Stimulated activated naive CD4-positive, alpha-beta T cell (primary cell): ENCODE data around the gene SCLY.

ENCODE experiments used
- DNase-seq, 6 experiments: peaks; one replicate each; lab custom pipeline; 2025; lab: John Stamatoyannopoulos, UW

Gene SCLY

DNA sequence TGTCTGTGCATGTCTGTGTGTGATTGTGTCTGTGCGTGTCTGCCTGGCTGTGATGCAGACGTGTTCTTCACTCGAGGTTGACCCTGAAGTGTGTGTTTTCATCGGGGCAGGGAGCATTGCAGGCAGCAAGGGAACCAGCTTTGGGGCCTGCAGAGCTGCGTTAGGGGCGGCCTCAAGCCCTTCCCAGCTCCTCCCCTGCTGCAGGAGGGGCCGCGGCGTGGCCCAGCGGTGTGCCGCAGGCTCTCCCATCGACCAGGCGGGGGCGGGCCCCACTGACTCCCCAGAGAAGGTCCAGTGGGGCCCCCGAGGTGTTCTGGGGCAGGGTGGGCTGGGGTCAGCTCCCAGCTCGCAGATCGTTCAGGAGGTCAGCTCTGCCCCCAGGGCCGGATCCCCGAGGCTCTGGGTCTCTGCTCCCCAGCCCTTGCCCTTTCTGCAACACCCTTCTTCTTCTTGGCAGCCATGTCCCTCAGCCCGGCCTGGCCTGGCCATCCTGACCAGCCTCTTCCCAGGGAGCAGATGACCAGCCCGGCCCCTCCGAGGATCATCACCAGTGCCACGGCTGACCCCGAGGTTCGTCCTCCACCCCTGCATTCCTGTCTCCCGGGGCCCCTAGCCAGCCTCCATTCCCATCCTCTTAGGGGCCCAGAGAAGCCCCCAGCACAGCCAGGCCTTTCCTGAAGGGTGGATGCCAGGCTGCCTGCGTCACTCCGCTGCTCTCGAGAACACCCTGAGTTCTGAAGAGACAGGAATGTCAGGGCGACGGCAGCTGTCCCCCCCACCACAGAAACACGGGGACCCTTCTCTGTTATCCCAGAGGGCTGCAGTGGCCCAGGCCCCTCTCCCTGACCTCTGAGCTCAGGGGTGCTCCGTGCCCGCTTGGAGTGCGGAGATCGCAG, 66.6 kb downstream of the SCLY start:
- no peak for DNase-seq

DNA sequence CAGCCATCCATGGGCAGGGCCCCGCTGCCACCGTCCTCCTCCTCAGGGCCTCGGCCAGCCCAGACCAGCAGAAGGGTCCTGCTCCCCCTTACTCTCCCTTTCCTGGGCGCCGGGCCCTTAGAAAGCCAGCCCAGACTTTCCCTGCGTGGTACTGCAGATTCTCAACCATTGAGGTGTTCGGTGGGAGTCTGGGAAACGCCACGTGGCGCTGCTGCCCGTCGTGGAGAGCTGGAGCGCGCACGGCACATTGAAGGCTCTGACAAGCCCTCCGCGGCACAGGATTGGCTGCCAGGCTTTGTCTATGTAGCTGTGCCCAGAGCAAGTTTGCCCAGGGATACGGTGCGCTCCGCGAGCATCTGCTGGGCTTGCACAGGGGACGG, 67.2 kb downstream of the SCLY start:
- no peak for DNase-seq

DNA sequence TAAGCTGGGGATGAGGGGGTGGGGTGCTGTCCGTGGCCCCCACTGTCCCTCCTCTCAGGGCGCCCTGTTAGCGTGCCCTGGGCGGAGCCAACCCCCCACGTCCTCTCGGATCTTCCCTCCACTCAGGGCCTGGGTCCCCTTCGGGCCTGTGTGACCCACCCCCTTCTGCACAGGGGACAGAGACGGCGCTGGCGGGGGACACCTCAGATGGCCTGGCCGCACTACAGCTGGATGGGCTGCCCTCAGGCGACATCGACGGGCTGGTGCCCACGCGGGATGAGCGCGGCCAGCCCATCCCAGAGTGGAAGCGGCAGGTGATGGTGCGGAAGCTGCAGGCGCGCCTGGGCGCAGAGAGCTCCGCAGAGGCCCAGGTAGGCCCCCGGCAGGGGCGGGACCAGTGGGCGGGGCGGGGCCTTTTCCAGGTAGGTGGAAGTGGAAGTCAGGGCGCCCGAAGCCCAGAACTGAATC, 67.8 kb downstream of the SCLY start:
- DNase-seq = no peak

DNA sequence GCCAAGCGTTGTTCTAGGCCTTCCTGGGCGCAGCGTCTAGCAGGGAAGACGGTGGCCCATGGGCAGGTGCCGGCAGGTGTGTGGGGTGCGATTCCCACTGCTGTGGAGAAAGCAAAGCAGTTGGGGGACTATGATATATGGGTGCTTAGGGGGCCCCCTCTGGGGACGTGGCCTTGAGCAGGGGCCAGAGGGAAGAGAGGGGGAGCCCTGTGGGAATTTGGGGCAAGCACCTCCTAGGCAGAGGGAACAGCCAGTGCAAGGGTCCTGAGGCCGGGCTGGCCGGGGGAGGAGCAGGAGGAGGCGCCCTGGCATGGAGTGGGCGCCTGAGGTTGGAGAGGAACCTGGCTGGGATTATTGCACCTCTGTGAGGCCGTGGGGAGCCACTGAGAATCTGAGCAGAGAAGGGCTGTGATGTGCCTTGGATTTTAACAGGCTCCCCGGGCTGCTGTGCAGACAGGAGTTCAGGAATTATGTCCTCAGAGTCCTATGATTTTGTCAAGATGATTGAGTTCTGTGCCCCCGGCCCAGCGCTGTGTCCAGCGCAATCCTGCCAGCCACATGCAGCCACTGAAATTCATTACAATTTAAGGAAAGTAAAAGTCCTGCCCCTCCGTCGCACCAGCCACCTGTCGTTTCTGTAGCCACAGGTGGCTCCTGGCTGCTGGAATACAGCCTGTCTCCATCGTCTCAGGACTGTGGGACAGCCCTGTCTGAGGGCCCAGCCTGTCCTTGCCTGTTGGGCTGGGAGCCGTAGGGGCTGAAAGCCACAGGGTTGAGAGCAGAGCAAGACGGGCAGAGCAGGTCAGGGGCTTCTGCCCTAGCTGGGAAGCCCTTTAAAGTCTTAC, 68.6 kb downstream of the SCLY start:
- no peak for DNase-seq

DNA sequence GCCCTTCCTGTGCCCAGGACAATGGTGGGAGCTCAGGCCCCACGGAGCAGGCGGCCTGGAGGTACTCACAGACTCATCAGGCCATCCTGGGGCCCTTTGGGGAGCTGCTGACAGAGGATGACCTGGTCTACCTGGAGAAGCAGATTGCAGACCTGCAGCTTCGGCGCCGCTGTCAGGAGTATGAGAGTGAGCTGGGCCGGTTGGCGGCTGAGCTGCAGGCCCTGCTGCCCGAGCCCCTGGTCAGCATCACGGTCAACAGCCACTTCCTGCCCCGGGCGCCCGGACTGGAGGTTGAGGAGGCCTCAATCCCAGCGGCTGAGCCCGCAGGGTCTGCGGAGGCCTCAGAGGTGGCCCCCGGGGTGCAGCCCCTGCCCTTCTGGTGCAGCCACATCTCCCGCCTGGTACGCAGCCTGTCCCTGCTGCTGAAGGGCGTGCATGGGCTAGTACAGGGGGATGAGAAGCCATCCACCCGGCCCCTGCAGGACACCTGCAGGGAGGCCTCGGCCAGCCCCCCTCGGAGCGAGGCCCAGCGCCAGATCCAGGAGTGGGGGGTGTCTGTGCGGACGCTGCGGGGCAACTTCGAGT, 69.4 kb downstream of the SCLY start:
- DNase-seq = no peak

DNA sequence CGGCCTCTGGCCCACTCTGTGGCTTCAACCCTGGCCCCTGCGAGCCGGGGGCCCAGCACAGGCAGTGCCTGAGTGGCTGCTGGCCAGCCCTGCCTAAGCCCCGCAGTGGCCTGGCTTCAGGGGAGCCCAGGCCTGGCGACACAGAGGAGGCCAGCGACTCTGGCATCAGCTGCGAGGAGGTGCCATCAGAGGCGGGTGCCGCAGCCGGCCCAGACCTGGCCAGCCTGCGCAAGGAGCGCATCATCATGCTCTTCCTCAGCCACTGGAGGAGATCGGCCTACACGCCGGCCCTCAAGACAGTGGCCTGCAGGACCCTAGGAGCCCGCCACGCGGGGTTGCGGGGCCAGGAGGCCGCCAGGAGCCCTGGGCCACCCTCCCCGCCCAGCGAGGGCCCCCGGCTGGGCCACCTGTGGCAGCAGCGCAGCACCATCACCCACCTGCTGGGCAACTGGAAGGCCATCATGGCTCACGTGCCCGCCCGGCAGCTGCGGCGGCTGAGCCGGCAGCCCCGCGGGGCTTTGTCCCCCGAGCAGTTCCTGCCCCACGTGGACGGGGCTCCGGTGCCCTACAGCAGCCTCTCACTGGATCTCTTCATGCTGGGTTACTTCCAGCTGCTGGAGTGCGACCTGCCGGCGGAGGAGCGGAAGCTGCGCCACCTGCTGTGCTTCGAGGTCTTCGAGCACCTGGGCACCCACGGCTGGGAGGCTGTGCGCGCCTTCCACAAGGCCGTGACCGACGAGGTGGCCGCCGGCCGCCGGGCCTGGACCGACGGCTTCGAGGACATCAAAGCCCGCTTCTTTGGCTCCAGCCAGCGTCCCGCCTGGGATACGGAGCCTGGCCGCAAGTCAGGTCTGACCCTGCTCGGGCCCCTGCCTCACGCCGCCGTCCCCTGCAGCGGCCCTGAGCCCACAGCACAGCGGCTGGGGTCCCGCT, 70.2 kb downstream of the SCLY start:
- no peak for DNase-seq

DNA sequence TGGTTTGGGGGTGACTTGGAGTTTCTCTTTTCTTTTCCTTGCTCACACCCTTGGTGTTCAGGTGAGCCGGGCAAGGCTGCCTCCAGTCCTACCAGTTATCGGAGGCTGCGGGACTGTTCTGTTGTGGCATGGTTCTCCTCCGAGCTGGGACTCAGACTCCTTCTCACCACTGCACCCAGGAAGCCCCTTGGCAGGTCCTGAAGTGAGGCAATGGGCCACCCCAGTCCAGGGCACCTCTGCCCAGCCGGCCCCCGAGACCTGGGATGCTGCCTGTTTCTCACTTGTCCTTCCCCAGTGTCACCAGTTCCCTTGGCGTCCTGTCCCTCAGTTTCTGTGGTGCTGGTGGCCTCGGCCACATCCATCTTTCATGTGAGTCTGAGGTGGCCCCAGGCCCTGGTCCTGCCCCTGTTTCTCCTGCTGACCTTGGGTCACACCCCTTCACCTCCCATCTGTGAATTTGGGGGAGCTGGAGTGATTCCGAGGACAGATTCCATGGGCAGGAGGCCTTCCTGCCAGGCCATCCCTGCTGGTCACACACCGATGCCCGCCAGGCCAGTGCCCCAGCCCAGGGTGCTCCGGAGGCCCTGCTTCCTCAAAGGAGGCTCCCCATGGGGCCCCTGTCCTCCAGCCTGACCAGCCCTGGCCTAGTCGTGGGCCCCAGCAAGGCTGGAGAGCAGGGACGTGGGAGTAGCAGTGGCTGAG, 71.1 kb downstream of the SCLY start:
- no peak for DNase-seq

DNA sequence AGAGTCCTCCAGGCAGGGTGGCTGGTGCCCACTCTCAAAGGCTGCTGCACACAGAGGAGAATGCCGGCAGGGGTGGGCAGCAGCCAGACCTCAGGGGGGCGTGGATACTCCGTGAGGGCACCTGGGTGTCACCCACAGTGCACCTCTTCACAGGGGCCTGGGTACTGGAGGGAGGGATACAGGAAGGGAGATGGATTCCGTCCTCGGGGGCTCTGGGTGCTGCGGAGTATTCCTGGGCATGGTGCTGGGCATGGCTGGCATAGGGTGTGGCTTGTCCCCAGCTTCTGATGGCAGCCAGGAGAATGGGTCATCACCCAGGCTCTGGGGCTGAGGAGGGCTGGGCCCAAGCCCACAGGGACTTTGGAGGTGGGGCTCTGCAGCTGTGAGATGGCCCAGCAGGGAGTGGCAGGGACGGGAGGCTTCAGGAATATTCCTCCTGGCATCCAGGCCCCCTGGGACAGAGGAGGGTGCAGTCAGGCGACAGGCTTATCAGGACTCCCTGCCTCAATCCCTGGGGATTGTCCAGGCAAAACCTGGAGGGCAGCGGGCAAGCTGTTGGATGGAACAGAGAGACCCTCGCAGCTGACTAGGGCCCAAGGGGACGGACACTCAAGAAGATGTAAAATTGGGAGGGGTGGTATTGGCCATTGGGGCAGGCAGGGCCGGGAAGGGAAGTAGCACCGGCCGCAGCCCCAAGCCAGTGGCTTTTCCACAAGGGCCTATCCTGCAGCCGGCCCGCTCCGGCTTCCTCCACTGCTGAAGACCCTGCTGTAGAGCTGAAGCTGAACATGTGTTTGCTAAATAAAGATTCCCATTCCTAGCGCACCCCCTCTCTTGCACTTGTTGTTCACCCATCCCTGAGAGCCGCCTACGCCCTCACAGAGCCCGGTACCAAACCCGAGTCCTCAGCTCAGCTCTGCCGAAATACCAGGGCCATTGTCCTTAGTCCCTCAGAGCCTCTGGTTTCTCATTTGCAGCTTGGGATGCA, 72.0 kb downstream of the SCLY start:
- DNase-seq = no peak

DNA sequence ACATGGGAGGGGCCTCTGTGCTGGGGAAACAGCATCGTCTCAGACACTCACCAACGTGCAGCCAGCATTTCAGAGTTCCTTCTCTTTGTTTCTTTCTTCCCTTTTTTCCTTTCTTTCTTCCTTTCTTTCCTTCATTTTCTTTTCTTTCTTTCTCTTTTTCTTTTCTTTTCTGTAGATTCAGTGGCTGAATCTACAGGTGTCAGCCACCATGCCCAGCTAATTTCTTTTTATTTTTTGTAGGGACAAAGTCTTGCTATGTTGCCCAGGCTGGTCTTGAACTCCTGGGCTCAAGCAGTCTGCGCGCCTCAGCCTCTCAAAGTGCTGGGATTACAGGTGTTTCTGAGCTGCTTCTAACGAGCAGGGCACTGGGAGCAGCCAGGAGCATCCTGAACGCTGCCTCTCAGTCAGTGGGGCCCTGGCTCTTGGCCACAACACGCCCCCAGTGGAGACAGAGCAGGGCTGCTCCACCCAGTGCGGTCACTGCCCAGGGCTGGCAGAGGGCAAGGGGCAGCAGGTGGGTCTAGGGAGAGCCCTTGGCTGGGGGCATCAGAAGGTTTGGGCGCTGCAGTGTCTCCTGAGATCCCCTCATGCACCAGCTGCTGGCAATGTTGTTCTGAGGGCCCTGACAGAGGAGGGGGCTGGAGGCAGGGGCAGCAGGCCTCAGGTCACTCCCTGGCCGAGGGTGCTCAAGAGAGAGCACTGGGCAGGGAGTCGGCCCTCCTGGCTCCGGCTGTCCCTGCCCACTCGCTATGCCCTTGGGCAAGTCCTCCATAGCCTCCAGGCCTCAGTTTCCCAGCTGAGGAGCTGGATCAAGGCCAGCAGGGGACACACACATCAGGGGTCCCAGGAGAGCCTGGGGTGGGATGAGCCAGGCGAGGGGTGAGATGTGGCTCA, 72.9 kb downstream of the SCLY start:
- no peak for DNase-seq

DNA sequence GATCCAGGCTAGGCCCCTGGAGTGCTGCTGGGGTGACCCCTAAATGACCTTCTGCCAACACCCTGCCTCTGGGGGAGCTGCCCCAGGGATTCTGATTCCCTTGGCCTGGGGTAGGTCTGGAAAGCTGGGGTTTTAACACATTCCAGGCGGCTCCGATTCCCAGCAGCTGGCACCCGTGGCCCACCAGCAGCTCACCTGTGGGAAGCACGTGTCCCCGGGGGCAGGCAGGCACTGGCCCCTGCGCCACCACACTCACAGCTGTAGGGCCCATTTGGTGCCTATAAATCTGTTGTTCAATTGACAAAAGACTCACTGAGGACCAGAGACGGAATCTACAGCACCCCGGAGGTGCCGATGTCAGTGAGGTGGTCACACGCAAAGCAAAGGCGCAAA, 73.6 kb downstream of the SCLY start:
- no peak for DNase-seq

DNA sequence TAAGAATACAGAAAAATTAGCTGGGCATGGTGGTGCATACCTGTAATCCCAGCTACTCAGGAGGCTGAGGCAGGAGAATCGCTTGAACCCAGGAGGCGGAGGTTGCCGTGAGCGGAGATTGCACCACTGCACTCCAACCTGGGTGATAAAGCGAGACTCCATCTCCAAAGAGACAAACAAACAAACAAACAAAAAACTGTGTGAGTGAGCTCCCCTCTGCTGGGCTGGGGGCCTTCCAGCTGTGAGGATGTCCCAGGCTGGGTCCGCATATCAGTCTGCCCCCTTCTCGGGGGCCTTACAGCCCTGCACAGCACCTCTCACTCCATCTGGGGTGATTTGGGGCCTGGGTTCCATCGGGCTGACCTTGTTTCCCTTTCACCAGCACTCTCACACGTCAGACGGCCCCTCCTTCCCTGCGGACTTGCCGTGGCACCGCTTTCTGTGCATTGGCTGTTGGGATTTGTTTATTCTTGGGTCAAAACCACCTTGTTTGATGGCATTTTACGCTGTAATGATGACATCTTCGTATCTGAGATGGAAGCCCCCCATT, 74.9 kb downstream of the SCLY start:
- no peak for DNase-seq

DNA sequence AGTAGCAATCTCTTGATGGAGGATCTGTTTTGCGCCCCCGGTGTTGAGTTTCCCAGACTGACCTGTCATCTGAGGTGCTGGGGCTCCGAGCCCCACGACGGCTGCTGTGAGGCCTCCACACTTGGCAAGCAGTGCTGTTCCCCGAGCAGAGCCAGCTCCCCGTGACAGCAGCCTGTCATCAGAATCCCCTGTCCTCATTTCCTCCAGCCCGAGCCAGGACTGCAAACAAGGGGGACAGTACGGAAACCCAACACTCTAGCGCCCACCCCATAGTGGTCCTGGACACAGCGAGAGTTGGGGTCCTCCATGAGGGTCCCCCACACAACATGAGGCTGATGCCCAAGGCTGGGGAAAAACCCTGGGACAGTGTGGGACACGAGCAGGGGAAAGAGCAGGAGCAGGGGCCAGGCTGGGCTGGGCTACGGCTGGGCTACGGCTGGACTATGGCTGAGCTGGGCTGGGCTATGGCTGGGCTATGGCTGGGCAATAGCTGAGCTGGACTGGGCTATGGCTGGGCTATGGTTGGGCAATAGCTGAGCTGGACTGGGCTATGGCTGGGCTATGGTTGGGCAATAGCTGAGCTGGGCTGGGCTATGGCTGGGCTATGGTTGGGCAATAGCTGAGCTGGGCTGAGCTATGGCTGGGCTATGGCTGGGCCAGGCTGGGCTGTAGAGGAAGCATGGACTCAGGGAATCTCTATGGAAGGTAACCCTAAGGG, 76.2 kb downstream of the SCLY start:
- DNase-seq = no peak

DNA sequence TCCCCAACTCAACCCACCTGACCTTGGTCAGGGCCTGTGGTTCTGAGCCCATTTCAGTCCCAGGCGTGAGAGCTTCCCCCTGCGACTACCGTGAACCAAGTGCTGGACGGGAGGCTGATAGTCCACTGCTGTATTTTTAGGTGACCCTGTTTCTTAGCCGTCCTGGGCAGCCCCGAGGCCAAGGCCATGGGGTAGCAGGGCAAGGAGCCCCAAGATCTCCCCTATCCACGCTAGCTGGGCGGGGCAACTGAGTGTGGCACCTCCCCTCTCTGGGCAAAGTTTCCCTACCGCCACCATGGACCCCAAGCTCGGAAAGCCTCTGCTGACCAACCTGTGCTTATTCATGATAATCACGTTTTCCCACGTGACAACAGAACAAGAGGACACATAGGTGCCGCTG, 77.1 kb downstream of the SCLY start:
- no peak for DNase-seq

DNA sequence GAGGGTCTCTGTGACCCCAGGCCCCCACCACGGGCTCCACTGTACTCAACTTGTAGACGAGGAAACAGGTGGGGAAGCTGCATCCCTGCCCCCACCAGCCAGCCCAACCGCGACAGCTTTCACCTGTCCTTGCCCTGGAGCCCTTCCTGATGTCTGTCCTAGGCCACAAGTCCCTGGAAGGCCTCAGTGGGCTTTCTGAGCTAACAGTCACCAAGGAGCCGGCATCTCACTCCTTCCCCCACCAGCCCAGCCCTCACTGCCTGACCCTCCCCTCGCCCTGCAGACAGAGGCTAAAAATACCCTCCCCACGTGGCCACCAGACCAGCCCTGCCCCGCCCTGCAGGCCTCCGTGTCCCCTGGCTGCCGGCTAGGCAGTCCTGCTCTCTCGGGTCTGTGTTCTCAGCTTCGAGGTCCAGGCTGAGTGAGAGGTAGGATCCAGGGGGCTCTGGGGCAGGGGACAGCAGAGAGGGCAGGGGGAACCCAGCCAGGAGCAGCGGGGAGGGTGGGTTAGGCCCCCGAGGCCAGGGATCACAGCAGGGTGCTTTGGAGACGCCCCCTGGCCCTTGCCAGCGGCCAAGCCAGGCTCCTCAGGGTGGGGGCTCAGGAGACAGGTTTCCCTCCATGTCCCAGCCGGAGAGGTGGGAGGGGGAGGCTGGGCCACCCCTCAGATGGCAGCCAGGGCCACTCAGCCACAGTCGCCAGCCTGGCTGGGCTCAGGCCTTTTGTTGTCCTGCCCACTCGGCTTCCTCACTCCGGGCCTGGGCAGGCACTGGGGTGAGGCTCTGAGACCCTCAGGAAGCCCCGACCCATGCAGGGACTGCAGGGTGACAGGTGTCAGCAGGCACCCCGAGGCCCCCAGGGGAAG, 77.8 kb downstream of the SCLY start, which contains the start of gene KLHL30:
Gene KLHL30 (plus strand): TSS at position 338 of the 865 bp plus-strand sequence. CDS start 2,087 bp downstream, outside the sequence.
- DNase-seq = no peak

DNA sequence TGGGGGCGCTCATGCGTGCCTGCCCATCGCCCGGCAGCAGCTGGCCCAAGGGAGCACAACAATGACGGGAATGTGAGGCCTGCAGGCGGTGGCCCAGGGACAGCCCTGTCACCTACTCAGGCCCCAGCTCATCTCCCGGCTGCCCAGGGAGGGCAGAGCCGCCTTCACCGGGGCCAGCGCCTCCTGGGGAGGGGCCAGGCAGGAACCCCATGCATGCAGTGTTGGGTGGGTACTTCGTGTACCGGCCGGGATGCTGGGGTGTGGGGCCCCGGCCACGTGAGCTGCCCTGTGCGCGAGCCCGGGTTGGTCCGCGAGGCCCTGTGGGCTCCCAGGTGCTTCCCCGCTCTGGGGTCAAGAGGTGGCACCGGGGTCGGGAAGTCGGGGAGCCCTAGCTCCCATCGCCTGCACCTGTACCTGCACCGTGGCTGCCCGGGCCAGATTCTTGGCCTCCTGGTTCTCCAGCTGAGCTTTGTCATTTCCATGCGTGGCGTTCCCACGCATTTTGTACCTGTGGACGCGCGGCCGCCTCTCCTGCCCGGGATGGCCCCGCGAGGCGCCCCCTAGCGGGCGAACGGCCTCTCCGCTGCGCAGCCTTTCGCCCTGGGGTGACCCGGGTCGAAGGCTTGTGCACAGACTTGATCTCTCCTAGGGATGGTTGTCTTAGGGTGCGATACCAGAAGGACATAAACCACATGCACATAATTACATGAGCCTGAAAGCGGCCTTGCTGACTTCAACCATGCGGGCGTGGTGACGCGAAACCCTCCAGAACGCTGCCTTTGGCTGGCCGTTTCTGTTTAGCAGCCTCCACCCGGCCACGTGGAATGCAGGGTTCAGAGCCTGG, 78.6 kb downstream of the SCLY start:
- peak in 1 of 6 experiments; percentile 4 for DNase-seq

DNA sequence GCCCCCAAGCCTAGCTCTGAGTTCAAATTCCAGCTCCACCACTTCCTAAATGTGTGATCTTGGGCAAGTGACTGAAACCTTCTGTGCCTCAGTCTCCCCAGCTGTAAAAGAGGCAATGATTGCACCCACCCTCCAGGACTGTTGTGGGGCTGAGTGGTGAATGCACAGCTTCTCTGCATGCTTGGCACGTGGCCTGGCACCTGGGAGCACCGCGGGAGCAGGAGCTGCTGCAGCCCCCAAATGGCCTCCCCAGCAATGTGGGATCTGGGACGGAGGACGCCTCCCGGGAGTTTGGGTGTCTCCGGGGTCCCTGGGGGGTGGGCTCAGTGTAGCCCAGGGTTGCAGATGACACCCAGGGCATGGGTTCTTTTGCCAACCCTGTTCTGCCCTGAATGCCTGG, 79.2 kb downstream of the SCLY start:
- DNase-seq = no peak
